Measurements from ENCODE around the gene MAML1. TPM values are rescaled to one million over a fixed set of nuclear protein-coding genes. Genes with fewer than 3 reads are reported as not detected.
A peak's percentile ranks its signal among the peaks of the same experiment; 100 is the strongest.

The MAML1 gene
- total RNA-seq, 3 donors from 2014 or later (not counting 1 experiment from before 2014, with no cell fraction given): 28.8 to 45.4 (median 37.6) TPM

DNA sequence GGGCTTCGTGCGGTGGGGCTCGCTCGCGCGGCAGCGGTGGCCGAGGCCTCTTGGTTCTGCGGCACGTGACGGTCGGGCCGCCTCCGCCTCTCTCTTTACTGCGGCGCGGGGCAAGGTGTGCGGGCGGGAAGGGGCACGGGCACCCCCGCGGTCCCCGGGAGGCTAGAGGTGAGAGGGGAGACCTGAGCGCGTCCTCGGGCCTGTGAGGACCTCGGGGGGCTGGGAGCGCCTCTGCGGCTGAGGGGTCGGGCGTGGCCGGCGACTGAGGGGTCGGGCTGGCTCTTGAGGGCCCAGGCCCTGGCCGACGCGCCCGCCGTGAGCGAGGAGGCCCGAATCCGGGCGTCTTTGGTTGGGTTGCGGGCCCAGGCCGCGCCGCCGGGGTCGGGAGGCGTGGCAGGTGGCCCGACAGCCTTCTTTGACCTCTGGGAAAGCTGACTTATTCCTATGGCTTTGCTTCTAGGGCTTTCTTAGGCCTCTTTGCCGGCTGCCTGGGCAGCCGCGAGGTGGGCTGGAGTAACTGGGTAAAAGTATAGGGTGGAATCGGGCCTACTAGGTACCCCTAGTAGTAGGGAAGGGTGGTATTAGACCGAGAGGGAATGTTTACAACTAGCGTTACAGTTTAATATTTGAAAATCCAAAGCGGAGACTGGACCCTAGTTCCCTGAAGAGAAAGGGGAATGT, 33.5 kb upstream of the MAML1 start, which contains the start of gene CANX:
TSS of gene CANX (plus strand) at position 33 of the 681 bp plus-strand sequence. CDS start 6,715 bp downstream, outside the sequence.
- DNase-seq (no peak), ATAC-seq (peak in 2 of 3 donors; percentile 7 to 8)
- Histone ChIP-seq H3K9me3 (ENCODE audit: control insufficient read depth, insufficient read depth, low read length) (no peaks in the 10 kb centered on the region), H3K27me3 (ENCODE audit: control insufficient read depth, insufficient read depth, low read length) (no peaks in the 10 kb centered on the region), H3K27ac (ENCODE audit: low read length) (peak within 1 kb of the TSS; percentile 90), H3K4me3 (ENCODE audit: low read length) (peak within 1 kb of the TSS; percentile 73), H3K36me3 (ENCODE audit: control insufficient read depth, insufficient read depth, low read length) (no peaks in the 10 kb centered on the region), H3K4me1 (ENCODE audit: control insufficient read depth, insufficient read depth, low read length) (peaks cover 43% of the 10 kb centered on the region)
- TF ChIP-seq, protein P1, sequence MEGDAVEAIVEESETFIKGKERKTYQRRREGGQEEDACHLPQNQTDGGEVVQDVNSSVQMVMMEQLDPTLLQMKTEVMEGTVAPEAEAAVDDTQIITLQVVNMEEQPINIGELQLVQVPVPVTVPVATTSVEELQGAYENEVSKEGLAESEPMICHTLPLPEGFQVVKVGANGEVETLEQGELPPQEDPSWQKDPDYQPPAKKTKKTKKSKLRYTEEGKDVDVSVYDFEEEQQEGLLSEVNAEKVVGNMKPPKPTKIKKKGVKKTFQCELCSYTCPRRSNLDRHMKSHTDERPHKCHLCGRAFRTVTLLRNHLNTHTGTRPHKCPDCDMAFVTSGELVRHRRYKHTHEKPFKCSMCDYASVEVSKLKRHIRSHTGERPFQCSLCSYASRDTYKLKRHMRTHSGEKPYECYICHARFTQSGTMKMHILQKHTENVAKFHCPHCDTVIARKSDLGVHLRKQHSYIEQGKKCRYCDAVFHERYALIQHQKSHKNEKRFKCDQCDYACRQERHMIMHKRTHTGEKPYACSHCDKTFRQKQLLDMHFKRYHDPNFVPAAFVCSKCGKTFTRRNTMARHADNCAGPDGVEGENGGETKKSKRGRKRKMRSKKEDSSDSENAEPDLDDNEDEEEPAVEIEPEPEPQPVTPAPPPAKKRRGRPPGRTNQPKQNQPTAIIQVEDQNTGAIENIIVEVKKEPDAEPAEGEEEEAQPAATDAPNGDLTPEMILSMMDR (IDR thresholded peaks at IDR 0.05): no peak
- no peaks in the 10 kb centered on the region for H3K27me3 Mint-ChIP-seq (ENCODE audit: low read depth in 2 of 2)
- H3K4me1 Mint-ChIP-seq: peaks cover 53 to 58% of the 10 kb centered on the region in 2 donors
- under 1% methylated on average over 58 of the region's 58 CpGs for WGBS (ENCODE audit: insufficient coverage)
- peak within 1 kb of the TSS; percentile 94 to 99 for H3K27ac Mint-ChIP-seq
- peak within 1 kb of the TSS; percentile 97 for H3K4me3 Mint-ChIP-seq
- no peaks in the 10 kb centered on the region for H3K36me3 Mint-ChIP-seq
- no peaks in the 10 kb centered on the region for H3K9me3 Mint-ChIP-seq
- intact Hi-C loops (cut with micrococcal nuclease): loop anchor here (1.0 kb wide), 3 partner anchors 21 to 76 kb away; partner anchors contain the start of genes HNRNPH1 and MAML1

DNA sequence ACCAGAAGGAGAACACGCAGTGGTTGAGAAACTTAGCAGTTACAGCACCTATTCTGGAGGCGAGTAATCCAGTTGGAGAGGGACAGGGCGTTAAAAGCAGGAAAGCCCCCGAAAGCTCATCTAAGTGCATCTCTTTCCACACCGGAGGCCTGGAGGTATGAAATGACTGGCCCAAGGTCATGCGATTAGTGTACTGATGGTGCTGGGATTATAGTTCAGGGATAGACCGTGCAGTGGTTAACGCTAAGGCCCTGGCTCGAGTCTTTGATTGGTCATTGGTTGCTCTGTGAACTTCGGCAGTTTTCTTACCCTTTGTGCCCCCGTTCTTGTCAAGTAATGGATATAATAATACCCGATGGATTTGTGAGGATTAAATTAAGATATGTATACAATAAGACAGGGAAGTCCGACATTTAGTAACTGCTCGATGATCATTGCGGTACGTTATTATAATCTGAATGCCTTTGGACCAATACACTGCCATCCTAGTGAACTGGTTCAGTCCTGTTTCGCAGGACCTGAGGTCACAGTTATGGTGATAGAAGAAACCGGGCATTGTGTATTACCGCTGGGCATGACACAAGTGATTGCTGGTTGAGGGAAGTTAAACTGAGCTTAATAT, 32.9 kb upstream of the MAML1 start:
- peaks cover 2% of the 10 kb centered on the region for H3K36me3 ChIP-seq (ENCODE audit: control insufficient read depth, insufficient read depth, low read length)
- peak overlapping the region; percentile 94 to 99 for H3K27ac Mint-ChIP-seq
- intact Hi-C loops (cut with micrococcal nuclease): no loop called here
- no peaks in the 10 kb centered on the region for H3K9me3 ChIP-seq (ENCODE audit: control insufficient read depth, insufficient read depth, low read length)
- H3K4me1 Mint-ChIP-seq: peaks cover 53 to 59% of the 10 kb centered on the region in 2 donors
- peak overlapping the region; percentile 97 for H3K4me3 Mint-ChIP-seq
- TF ChIP-seq, protein P1 (IDR thresholded peaks at IDR 0.05): no peak
- H3K27ac ChIP-seq (ENCODE audit: low read length): peak overlapping the region; percentile 90
- ATAC-seq (peak in 1 of 3 donors; percentile 8), DNase-seq (peak; percentile 48 to 54)
- peaks cover 43% of the 10 kb centered on the region for H3K4me1 ChIP-seq (ENCODE audit: control insufficient read depth, insufficient read depth, low read length)
- H3K27me3 ChIP-seq (ENCODE audit: control insufficient read depth, insufficient read depth, low read length): no peaks in the 10 kb centered on the region
- H3K9me3 Mint-ChIP-seq: no peaks in the 10 kb centered on the region
- H3K36me3 Mint-ChIP-seq: no peaks in the 10 kb centered on the region
- H3K4me3 ChIP-seq (ENCODE audit: low read length): peak overlapping the region; percentile 73
- H3K27me3 Mint-ChIP-seq (ENCODE audit: low read depth in 2 of 2): no peaks in the 10 kb centered on the region
- WGBS (ENCODE audit: insufficient coverage): under 1% methylated on average over 19 of the region's 19 CpGs

DNA sequence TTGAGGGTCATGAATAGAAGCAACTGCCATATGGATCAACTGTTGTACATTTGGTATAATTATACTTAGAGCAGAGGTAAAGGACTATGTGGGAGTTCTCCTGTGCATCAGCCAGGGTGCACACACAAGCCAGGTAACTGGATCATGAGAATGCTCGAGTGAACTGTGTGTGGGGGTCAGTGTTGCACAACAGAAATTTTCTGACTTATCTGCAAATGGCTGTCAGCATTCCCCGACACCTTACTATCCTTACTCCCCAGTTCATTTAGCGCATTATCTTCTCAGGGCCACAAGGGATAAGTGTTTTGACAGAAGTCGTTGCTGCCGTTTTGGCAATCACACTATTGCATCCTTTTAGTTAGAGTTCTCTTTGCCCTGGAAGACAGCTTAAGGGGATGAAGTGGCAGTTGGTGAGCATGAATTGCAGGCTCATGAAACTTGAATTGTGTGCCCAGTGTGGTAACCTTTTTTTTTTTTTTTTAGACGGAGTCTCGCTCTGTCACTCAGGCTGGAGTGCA, 32.2 kb upstream of the MAML1 start:
- no peaks in the 10 kb centered on the region for H3K36me3 Mint-ChIP-seq
- H3K9me3 ChIP-seq (ENCODE audit: control insufficient read depth, insufficient read depth, low read length): no peaks in the 10 kb centered on the region
- no peak overlapping the region for H3K4me3 ChIP-seq (ENCODE audit: low read length)
- peaks cover 2% of the 10 kb centered on the region for H3K36me3 ChIP-seq (ENCODE audit: control insufficient read depth, insufficient read depth, low read length)
- DNase-seq: no peak
- intact Hi-C loops (cut with micrococcal nuclease): no loop called here
- H3K9me3 Mint-ChIP-seq: no peaks in the 10 kb centered on the region
- H3K27ac ChIP-seq (ENCODE audit: low read length): peak overlapping the region; percentile 90
- no peaks in the 10 kb centered on the region for H3K27me3 Mint-ChIP-seq (ENCODE audit: low read depth in 2 of 2)
- H3K4me3 Mint-ChIP-seq: peak overlapping the region; percentile 97
- peaks cover 57 to 62% of the 10 kb centered on the region in 2 donors for H3K4me1 Mint-ChIP-seq
- TF ChIP-seq, protein P1 (IDR thresholded peaks at IDR 0.05): no peak
- no peaks in the 10 kb centered on the region for H3K27me3 ChIP-seq (ENCODE audit: control insufficient read depth, insufficient read depth, low read length)
- peak overlapping the region; percentile 94 to 99 for H3K27ac Mint-ChIP-seq
- peaks cover 47% of the 10 kb centered on the region for H3K4me1 ChIP-seq (ENCODE audit: control insufficient read depth, insufficient read depth, low read length)
- no peak for ATAC-seq
- WGBS (ENCODE audit: insufficient coverage): 67% methylated on average over 5 of the region's 7 CpGs
